HG03439 (cell line): ENCODE measurements around the gene PSMD6.
A peak's percentile ranks its signal among the peaks of the same experiment; 100 is the strongest.

Experiments
- ATAC-seq: cut with Tn5 transposase; IDR thresholded peaks from one replicate; pipeline ENCODE4 v1.9.1; 2021; ENCODE audit warnings: mild to moderate bottlenecking, moderate library complexity; ENCODE audit not compliant: unreplicated experiment

Gene PSMD6

GRCh38 chr3:64011685-64012084 is 11.6 kb downstream of the PSMD6 start:
- ATAC-seq: no peak

- no peak for ATAC-seq
These were observed 13.1 kb downstream of the PSMD6 start for GRCh38 chr3:64010199-64010598.

DNA sequence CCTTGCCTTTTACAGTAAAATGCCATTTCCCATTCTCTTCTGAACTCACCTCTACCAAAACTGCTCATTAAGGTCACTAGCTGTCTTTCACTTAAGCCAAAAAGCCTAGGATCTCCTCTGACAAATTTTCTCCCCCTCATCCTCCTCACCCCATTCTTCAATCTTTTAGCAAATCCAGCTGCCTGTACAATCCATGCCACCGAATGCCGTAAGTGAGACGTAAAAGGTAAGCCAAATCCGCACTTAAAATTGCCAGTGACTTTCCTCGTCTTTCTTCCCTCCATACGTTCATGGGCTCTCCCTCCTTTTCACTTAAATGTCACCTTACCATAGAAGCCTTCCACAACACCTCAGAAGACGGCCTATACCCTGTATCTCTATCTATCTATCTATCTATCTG is 13.8 kb downstream of the PSMD6 start:
- ATAC-seq: no peak

DNA sequence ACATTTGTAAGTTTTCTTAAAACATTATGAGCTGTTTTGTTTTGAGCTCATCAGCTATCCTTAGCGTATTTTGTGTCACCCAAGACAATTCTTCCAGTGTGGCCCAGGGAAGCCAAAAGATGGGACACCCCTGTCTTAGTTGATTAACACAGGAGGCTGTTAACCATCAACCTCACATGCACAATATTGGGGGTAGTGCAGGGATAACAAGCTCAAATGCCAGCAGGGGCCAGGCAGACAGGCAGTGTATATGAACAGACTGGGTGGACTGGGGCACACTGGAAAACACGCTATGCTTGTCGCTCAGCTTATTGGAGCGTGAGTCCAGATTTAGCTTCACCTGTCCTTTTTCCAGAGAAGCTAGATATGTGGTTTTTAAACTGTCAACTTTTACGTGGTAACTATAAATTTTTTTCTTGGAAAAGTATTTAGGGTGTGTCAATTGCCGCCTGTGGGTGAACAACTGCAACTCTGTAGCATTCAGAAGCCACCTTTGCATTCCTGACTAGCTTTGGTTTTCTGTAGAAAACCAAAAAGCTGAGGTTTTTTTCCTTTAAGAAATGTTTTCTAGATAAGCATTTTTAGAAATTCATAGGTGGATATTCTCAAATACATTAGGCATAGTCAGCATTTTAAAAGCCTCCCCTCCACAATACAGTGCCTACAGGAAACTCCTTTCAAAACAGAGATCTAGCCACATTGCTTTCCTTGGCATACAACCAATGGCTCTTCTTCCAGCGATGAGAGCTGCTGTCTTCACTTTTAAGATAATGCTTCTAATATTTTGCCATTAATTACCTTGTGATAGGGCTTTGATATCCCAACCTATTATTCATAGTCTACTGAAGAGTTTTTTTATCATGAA is 14.6 kb downstream of the PSMD6 start:
- ATAC-seq: no peak

GRCh38 chr3:64008017-64008416 is 15.3 kb downstream of the PSMD6 start:
- ATAC-seq: no peak

GRCh38 chr3:64003589-64003988 is 19.7 kb downstream of the PSMD6 start:
- ATAC-seq: no peak

DNA sequence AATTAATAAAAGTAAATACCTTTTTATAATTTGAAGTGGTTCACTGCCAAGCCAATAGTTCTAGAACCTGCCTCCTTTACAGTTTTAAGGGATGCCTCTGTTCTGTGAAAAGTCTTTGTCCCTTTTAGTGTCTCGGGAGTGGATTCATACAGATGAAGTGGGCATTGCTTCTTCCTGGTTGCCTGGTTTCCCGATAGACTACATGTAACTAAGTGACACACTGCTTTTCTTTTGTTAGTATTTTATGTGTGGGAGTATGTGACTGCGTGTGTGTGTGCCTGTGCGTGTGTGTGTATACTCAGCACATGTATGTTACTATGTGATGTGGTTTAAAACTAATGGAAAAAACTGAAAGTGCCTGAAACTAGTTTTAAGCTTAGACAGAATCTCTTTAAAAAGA is 21.1 kb downstream of the PSMD6 start:
- ATAC-seq: no peak

GRCh38 chr3:64000453-64001055 is 22.7 kb downstream of the PSMD6 start:
- no peak for ATAC-seq

- ATAC-seq: no peak
These were observed 24.2 kb downstream of the PSMD6 start for GRCh38 chr3:63998852-63999754.

- ATAC-seq: no peak
These were observed 28.2 kb downstream of the PSMD6 start for GRCh38 chr3:63995086-63995485.

DNA sequence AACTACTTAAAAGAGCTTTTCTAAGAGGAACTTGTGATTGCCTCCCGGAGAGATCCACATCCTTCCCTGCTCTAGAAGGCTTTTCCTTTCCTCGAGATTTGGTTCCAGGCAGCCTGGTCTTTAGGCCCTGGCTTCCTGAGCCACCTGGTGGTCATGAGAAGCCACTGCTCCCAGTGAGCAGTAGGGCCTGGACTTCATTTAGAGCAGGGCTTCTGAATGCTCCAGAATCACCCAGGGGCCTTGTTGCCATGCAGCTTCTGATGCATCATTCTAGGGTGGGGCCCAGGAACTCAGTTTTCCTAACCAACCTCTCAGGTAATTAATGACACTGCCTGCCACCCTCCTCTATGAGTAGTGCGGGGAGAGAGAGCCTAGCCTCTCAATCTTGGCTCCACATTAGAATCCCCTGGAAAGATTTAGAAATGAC is 29.6 kb downstream of the PSMD6 start:
- peak; percentile 67 for ATAC-seq

GRCh38 chr3:63992516-63993209 is 30.6 kb downstream of the PSMD6 start:
- ATAC-seq: no peak

DNA sequence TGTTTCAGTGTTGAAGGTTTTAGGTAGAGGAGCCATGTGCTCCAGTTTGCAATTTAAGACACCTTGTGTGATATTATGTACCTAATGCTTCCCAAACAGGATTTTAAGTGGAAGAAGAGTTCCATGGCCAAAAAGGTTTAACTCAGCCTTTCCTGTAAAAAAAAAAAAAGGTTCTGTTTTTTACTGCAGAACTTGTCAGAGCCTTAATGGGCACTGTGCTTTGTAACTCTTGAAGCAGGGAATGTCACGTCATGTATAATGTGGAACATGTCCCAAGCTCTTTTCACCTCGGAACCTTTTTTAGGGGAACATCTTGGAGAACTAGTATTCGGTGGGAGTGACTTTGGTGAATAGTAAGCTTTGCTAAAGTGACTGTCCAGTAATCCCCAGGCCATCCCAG is 31.6 kb downstream of the PSMD6 start:
- no peak for ATAC-seq

- ATAC-seq: no peak
These were observed 32.6 kb downstream of the PSMD6 start for GRCh38 chr3:63990733-63991132.

DNA sequence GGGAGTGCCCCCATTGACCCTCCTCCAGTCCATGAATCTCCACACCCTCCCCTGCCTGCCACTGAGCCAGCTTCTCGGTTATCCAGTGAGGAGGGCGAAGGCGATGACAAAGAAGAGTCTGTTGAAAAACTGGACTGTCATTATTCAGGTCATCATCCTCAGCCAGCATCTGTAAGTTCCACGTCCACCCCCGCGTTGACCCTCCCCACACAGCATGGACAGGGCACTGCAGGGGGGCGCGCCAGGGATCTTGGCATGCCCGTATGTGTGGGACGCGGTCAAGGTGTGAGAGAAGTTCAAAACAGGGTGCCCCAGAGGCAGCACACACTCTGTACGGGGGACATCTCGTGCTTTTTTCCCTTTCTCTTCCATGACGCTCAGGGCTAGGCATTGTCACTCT is 33.1 kb downstream of the PSMD6 start:
- no peak for ATAC-seq

- ATAC-seq: no peak
These were observed 34.4 kb downstream of the PSMD6 start for GRCh38 chr3:63988943-63989342.

- no peak for ATAC-seq
These were observed 36.5 kb downstream of the PSMD6 start for GRCh38 chr3:63986831-63987230.

DNA sequence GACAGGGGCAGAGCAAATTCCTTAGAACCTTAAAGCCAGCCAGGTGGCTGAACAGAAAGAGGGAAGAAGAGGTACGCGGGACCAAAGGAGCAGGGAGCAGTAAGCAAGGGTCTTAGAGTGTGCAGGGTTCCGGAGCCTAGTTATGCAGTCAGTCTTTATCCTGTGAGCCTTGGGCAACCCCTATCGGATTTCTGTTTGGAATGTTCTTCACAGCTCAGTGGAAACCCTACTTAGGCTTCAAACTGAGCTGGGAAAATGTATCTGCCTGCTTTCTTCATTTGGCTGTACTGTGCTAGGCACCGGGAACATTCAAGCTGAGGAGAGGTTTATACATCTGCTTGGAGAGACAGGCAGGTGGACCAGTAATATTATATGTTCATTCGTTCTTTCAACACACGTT is 37.1 kb downstream of the PSMD6 start:
- ATAC-seq: no peak

- no peak for ATAC-seq
These were observed 38.9 kb downstream of the PSMD6 start for GRCh38 chr3:63984391-63984790.

- ATAC-seq: no peak
These were observed 41.3 kb downstream of the PSMD6 start for GRCh38 chr3:63981980-63982379.
